Stimulated activated CD8-positive, alpha-beta memory T cell treated with anti-CD3 and anti-CD28 coated beads, Interleukin-4, amount 100 ng/mL, for 1 hour (primary cell): ENCODE results near the gene DENND10.
"Not testable (repeated sequence)": the region's sequence is repeated elsewhere in the genome, so short reads cannot be mapped to it uniquely, and the experiment has no call there.

Experiments
- DNase-seq, 2 donors: peaks; one replicate each; pipeline ENCODE4 v3.0.0-alpha.2; 2020; ENCODE audit warnings: low read depth in 2 of 2, low spot score in 1 of 2

Gene DENND10

GRCh38 chr10:119103903-119104653, at the start of gene DENND10:
TSS of gene DENND10 (plus strand) at chr10:119104113. CDS start at chr10:119104143, 30 bp downstream.
- peak; percentile 63 to 65 for DNase-seq

GRCh38 chr10:119055472-119055871, 48.4 kb upstream of the DENND10 start:
- DNase-seq, result no peak

GRCh38 chr10:119058010-119058409, 45.9 kb upstream of the DENND10 start:
- DNase-seq, result no peak

- DNase-seq, result no peak
These were observed 44.4 kb upstream of the DENND10 start for GRCh38 chr10:119059557-119059956.

- DNase-seq, result no peak
These were observed 43.8 kb upstream of the DENND10 start for GRCh38 chr10:119060107-119060506.

- DNase-seq, result no peak
These were observed 42.6 kb upstream of the DENND10 start for GRCh38 chr10:119061352-119061751.

GRCh38 chr10:119061926-119062325, 42.0 kb upstream of the DENND10 start:
- no peak for DNase-seq

GRCh38 chr10:119070395-119071165, 33.3 kb upstream of the DENND10 start:
- no peak for DNase-seq

GRCh38 chr10:119073584-119073983, 30.3 kb upstream of the DENND10 start:
- DNase-seq, result no peak

- DNase-seq, result no peak
These were observed 25.3 kb upstream of the DENND10 start for GRCh38 chr10:119078422-119079179.

- peak; percentile 19 to 42 for DNase-seq
These were observed 24.1 kb upstream of the DENND10 start for GRCh38 chr10:119079599-119080520.

GRCh38 chr10:119080521-119081259, 23.2 kb upstream of the DENND10 start, which contains the start of gene EIF3A:
TSS of gene EIF3A (minus strand) at chr10:119080817. CDS start at chr10:119080676, 141 bp downstream.
- peak; percentile 78 to 82 for DNase-seq

- DNase-seq, result no peak
These were observed 19.0 kb upstream of the DENND10 start for GRCh38 chr10:119084896-119085295.

- no peak for DNase-seq
These were observed 16.5 kb upstream of the DENND10 start for GRCh38 chr10:119087271-119087882.

GRCh38 chr10:119090026-119090795, 13.7 kb upstream of the DENND10 start:
- DNase-seq, result no peak

GRCh38 chr10:119090968-119091367, 12.9 kb upstream of the DENND10 start:
- DNase-seq, result peak in 1 of 2 donors; percentile 5

- DNase-seq, result no peak
These were observed 8.3 kb upstream of the DENND10 start for GRCh38 chr10:119095640-119096039.

- not testable (repeated sequence) for DNase-seq
These were observed 7.1 kb upstream of the DENND10 start for GRCh38 chr10:119096641-119097415.
